HFFc6 (cell line): Measurements from ENCODE around the gene FGR. TPM values are rescaled to one million over a fixed set of nuclear protein-coding genes. Genes with fewer than 3 reads are reported as not detected.

Source experiments
- DNase-seq: peaks from one replicate; pipeline ENCODE4 v3.0.0-alpha.2; 2018
- H3K27ac Mint-ChIP-seq: 2 replicates; pipeline ENCODE4 v1.8.0; 2020; ENCODE audit warnings: mild to moderate bottlenecking, mixed read lengths
- H3K27me3 Mint-ChIP-seq: 2 replicates; pipeline ENCODE4 v1.8.0; 2021; ENCODE audit warnings: mild to moderate bottlenecking, moderate library complexity, mixed read lengths; ENCODE audit not compliant: insufficient read depth
- H3K36me3 Mint-ChIP-seq: 2 replicates; pipeline ENCODE4 v1.8.0; 2021; ENCODE audit warnings: low read depth, mixed read lengths
- H3K4me1 Mint-ChIP-seq: 2 replicates; pipeline ENCODE4 v1.8.0; 2020; ENCODE audit warnings: low read depth, mixed read lengths
- H3K4me3 Mint-ChIP-seq: 2 replicates; pipeline ENCODE4 v1.8.0; 2020; ENCODE audit warnings: mild to moderate bottlenecking, moderate library complexity, mixed read lengths
- H3K9me3 Mint-ChIP-seq: 2 replicates; pipeline ENCODE4 v1.8.0; 2020; ENCODE audit warnings: mild to moderate bottlenecking, mixed read lengths
- total RNA-seq, 6 experiments: library from RNA; stranded (reverse); fragmentation: NEBNext Ultra II Directional; extraction: Animal tissue kit (Norgen Biotek cat#: 25700); gene quantifications; 2 replicates in 1 of 6; 3 replicates in 5 of 6; pipeline ENCODE4 v1.2.3, GENCODE V29; 2021
- TF ChIP-seq, protein P1 (sequence below): fragments of 200-600 bp; sonication (generic); IDR thresholded peaks from 2 replicates; pipeline ENCODE4 v1.5.0; 2021; ENCODE audit warnings: antibody characterized with exemption, mild to moderate bottlenecking

Gene FGR
- total RNA-seq, 6 experiments from 2014 or later = not detected

DNA sequence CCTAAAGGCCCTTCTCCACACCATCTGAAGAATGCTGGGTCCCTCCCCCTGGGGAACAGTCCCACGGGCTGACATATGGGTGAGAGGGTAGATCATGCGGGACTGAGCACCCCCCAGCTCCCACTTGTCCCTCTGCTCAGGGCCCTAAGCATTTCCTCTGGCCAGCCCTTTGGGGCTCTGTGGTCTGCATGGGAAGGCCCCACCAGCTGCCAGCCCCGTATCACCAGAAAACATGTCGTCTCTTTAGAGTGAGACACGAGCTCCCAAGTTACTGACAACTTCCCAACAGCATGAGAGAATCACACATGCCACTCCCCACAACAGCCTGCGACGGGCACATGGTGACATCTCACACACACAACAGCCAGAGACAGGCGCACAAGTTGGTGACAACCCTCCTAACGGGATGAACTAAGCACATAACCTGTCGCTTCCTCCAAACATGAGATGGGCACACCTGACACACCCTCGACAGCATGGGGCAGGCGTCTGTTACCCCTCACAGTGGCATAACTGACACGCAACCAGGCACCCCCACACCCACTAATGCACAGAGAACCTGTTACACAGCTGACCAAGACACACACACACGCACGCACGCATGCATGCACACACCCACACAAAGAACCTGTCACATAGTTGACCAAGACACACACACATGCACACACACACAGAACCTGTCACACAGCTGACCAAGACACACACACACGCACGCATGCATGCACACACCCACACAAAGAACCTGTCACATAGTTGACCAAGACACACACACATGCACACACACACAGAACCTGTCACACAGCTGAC lies 72.2 kb downstream of the FGR start:
- peaks cover 4% of the 10 kb centered on the region for H3K27me3 Mint-ChIP-seq
- H3K4me3 Mint-ChIP-seq = no peak overlapping the region; the same call in 1 of the 2 replicates
- TF ChIP-seq, protein P1, sequence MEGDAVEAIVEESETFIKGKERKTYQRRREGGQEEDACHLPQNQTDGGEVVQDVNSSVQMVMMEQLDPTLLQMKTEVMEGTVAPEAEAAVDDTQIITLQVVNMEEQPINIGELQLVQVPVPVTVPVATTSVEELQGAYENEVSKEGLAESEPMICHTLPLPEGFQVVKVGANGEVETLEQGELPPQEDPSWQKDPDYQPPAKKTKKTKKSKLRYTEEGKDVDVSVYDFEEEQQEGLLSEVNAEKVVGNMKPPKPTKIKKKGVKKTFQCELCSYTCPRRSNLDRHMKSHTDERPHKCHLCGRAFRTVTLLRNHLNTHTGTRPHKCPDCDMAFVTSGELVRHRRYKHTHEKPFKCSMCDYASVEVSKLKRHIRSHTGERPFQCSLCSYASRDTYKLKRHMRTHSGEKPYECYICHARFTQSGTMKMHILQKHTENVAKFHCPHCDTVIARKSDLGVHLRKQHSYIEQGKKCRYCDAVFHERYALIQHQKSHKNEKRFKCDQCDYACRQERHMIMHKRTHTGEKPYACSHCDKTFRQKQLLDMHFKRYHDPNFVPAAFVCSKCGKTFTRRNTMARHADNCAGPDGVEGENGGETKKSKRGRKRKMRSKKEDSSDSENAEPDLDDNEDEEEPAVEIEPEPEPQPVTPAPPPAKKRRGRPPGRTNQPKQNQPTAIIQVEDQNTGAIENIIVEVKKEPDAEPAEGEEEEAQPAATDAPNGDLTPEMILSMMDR = no peak
- H3K36me3 Mint-ChIP-seq = no peaks in the 10 kb centered on the region
- peaks cover 79% of the 10 kb centered on the region for H3K4me1 Mint-ChIP-seq
- H3K27ac Mint-ChIP-seq = peak overlapping the region; percentile 36; the same call in 1 of the 2 replicates
- DNase-seq = no peak
- H3K9me3 Mint-ChIP-seq = no peaks in the 10 kb centered on the region

Other genes with a start within 250 kb of the FGR start
- 1 to 10 TPM; 2.3 to 3.3 (median 2.9) TPM for gene GPR3, start 242.6 kb downstream of the FGR start, total RNA-seq
- 10 to 100 TPM; 84.4 to 99.7 (median 93.1) TPM for gene WASF2, start 145.0 kb downstream of the FGR start, total RNA-seq
- 10 to 100 TPM; 30.7 to 53.2 (median 34.7) TPM for gene AHDC1, start 31.0 kb downstream of the FGR start, total RNA-seq
- 10 to 100 TPM; 16.7 to 23.8 (median 20.5) TPM for gene IFI6, start 37.0 kb upstream of the FGR start, total RNA-seq
- 1 to 10 TPM; 6.7 to 9.2 (median 7.8) TPM for gene FAM76A, start 90.8 kb upstream of the FGR start, total RNA-seq
- gene STX12, start 138.0 kb upstream of the FGR start, total RNA-seq = 10 to 100 TPM; 38.6 to 58.1 (median 46.2) TPM
- 10 to 100 TPM; 38.1 to 45.3 (median 39.1) TPM for gene PPP1R8, start 195.6 kb upstream of the FGR start, total RNA-seq
- 1 to 10 TPM; 1.3 to 5.6 (median 3.7) TPM for gene THEMIS2, start 237.4 kb upstream of the FGR start, total RNA-seq